ENCODE measurements around the gene PRSS37. TPM values are rescaled to one million over a fixed set of nuclear protein-coding genes. Genes with fewer than 3 reads are reported as not detected.
"Not testable (repeated sequence)": the region's sequence is repeated elsewhere in the genome, so short reads cannot be mapped to it uniquely, and the experiment has no call there.

Gene PRSS37
- polyA plus RNA-seq, 1 donor from 2014 or later: not detected

DNA sequence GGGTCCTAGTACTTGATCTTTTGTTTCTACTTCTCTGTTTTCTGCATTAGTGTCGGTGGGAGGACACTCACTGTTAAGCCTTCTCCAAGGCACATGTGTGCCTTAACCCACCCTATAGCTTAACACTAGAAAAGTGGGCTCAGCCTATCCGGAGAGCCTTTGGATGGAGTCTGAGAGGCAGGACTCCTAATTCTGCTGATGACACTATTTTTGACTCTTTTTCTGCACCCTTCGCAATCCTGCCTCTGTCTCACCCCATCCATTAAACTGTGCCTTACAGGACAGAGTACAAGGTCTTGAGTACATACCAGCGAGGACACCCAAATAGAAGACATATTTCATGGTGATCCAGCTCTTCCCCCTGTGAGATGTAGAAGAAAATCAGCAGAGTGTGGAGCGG, 577 bp downstream of the PRSS37 start:
- Mint-ChIP-seq H3K27ac (no peak overlapping the region), H3K27me3 (peaks cover 1% of the 10 kb centered on the region), H3K4me1 (no peaks in the 10 kb centered on the region), H3K36me3 (no peaks in the 10 kb centered on the region), H3K9me3 (no peaks in the 10 kb centered on the region), H3K4me3 (no peak overlapping the region)

DNA sequence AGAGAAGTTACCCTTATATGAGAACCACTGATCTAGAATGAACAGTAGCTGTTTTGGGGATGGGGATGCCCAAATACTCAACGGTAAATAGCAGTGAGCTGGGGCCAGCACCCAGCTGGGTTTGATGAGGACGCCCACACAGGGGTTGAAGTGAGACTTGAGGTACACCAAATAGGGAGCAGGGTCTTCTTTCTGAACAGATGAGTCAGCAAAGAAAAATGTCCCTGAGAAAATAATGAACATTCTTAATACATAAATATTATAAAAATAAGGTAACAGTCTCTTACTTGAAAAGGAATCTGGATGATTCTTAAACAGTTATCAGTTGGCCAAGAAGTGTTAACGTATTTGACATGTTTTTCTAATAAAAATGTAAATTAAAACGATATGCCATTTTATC, 2.0 kb downstream of the PRSS37 start:
- Mint-ChIP-seq H3K4me3 (no peak overlapping the region), H3K9me3 (no peaks in the 10 kb centered on the region), H3K4me1 (no peaks in the 10 kb centered on the region), H3K27ac (no peak overlapping the region), H3K27me3 (peaks cover 1% of the 10 kb centered on the region), H3K36me3 (no peaks in the 10 kb centered on the region)

DNA sequence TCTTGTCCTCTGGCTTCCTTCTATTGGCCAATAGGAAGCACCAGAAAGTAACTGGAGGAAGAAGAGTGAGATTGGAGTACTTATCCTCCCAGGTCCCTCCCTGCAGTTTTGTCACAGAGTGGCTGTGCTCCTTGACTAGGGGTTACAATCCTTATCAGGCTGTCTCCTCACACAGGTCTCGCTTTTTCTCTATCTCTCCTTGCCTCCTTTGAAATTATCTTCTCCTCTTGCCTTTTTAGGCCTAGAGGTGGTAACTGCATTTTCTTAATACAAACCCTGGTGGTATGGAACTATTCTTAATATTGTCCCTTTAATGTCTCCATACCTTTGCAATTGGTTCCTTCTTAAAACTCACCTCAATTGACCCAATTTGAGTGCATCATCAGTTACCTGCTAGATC, 2.7 kb downstream of the PRSS37 start:
- Mint-ChIP-seq H3K27me3 (peaks cover 1% of the 10 kb centered on the region), H3K4me1 (no peaks in the 10 kb centered on the region), H3K36me3 (no peaks in the 10 kb centered on the region), H3K9me3 (no peaks in the 10 kb centered on the region), H3K4me3 (no peak overlapping the region), H3K27ac (no peak overlapping the region)

DNA sequence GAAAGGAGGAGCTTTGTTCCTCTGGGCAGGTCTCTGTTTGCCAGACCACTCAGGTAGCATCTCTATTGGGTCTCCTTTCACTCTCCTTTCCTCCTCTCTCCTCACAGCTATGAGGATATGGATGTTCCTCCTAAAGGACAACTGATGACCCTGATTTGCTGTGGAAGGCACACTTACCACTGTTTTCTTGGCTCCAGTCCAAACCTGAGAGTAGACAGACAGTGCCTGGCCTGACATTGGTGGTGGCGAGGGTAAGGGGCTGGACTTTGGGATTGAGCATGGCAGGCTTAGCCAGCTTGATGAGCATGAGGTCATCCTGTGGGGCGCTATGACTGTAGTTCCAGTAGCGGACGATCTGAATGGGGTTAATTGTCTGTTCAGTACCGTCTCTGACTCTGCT, 3.6 kb downstream of the PRSS37 start:
- Mint-ChIP-seq H3K27ac (no peak overlapping the region), H3K4me1 (no peaks in the 10 kb centered on the region), H3K9me3 (no peaks in the 10 kb centered on the region), H3K27me3 (peaks cover 1% of the 10 kb centered on the region), H3K36me3 (no peaks in the 10 kb centered on the region), H3K4me3 (no peak overlapping the region)

DNA sequence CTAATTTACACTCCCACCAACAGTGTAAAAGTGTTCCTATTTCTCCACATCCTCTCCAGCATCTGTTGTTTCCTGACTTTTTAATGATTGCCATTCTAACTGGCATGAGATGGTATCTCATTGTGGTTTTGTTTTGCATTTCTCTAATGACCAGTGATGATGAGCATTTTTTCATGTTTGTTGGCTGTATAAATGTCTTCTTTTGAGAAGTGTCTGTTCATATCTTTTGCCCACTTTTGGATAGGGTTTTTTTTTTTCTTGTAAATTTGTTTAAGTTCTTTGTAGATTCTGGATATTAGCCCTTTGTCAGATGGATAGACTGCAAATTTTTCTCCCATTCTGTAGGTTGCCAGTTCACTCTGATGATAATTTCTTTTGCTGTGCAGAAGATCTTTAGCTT, 18.9 kb downstream of the PRSS37 start:
- H3K27ac Mint-ChIP-seq, H3K4me1 Mint-ChIP-seq, H3K27me3 Mint-ChIP-seq, H3K4me3 Mint-ChIP-seq: not testable (repeated sequence)
- peaks cover 10 to 35% (median 32%) of the 10 kb centered on the region in 3 donors for H3K9me3 Mint-ChIP-seq
- peaks cover 12% of the 10 kb centered on the region for H3K36me3 Mint-ChIP-seq

DNA sequence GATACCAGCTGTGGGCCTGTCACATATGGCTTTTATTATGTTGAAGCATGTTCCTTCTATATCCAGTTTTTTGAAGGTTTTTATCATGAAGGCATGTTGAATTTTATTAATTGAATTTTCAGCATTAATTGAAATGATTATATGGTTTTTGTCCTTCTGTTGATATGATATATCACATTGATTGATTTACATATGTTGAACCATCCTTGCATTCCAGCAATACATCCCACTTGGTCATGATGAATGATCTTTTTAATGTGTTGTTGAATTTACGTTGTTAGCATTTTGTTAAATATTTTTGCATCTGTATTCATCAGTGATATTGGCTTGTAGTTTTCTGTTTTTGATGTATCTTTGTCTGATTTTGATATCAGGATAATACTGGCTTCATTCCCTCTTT, 21.2 kb downstream of the PRSS37 start:
- Mint-ChIP-seq H3K27ac (no peak overlapping the region), H3K4me1 (no peaks in the 10 kb centered on the region), H3K27me3 (peaks cover 1% of the 10 kb centered on the region), H3K4me3 (no peak overlapping the region), H3K9me3 (peaks cover 10 to 35% (median 32%) of the 10 kb centered on the region in 3 donors), H3K36me3 (peaks cover 7% of the 10 kb centered on the region)

DNA sequence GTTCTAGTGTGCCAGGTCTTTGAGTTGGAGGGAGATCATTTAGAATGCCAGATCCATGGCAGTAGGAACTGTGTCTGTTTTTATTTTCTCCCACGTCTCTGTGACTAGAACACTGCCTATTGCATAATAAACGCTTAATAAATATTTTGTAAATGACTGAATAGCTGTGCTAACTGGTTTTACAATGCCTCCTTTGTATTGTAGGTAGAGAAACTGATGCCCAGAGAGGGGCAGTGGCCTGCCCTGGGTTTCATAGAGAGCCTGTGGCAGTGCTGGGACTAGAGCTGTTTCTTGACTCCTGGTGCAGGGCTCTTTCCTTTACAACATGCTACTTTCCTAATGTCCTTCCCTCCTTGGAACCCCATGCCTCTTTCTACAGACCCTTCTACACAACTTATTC, 48.8 kb downstream of the PRSS37 start:
- no peaks in the 10 kb centered on the region for H3K27me3 Mint-ChIP-seq
- peaks cover 0 to 2% (median 0%) of the 10 kb centered on the region in 3 donors for H3K4me1 Mint-ChIP-seq
- no peak overlapping the region for H3K27ac Mint-ChIP-seq
- H3K4me3 Mint-ChIP-seq: no peak overlapping the region
- H3K36me3 Mint-ChIP-seq: peaks cover 24% of the 10 kb centered on the region
- H3K9me3 Mint-ChIP-seq: no peaks in the 10 kb centered on the region

DNA sequence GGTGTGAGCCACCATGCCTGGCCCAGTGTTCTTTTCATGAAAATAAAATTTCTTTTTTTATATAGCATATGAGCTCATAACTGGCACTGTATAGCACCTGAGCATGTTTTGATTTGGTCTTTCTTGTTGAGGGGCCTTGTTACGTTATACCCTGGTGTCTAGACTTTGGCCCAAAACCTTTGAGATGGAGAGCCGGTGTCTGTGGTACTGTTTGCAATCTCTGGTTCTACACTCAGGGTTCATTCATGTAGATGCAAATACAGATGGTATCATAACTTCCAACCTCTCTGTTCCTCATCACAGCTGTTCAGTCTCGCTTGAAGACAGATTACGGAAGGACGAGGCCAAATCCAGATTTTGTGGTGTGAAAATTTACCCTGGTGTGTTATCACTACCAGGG, 51.4 kb downstream of the PRSS37 start, which contains the start of gene TAS2R5:
Gene TAS2R5, plus strand, starts transcription at position 301 of the 400 bp plus-strand sequence. CDS start 145 bp downstream, outside the sequence.
- Mint-ChIP-seq H3K36me3 (peaks cover 16% of the 10 kb centered on the region), H3K4me1 (peaks cover 0 to 3% (median 0%) of the 10 kb centered on the region in 3 donors), H3K27me3 (no peaks in the 10 kb centered on the region), H3K4me3 (no peak within 1 kb of the TSS), H3K9me3 (no peaks in the 10 kb centered on the region), H3K27ac (peak within 1 kb of the TSS in 1 of 3 donors; percentile 31)

DNA sequence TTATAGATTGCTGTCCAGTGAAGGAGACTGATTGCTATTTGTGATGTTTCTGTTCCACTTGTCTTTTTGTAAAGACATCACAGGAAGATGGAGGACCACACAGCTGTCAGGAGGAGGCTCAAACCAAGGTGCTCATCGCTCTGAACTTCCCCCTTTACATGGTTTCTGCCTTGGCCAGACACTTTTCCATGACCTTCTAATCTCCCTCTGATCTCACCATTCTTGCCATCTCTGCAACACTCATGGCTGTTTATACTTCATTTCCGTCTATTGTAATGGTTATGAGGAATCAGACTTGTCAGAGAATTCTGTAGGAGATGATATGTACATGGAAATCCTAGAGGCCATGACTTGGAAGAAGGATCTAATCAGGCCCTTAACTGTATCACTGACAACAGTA, 53.0 kb downstream of the PRSS37 start:
- Mint-ChIP-seq H3K27ac (peak overlapping the region in 1 of 3 donors; percentile 14), H3K4me1 (peaks cover 0 to 3% (median 0%) of the 10 kb centered on the region in 3 donors), H3K27me3 (no peaks in the 10 kb centered on the region), H3K9me3 (no peaks in the 10 kb centered on the region), H3K36me3 (peaks cover 14% of the 10 kb centered on the region), H3K4me3 (no peak overlapping the region)

Other genes starting within 250 kb of the PRSS37 start
- gene DENND11, start 139.3 kb downstream of the PRSS37 start, polyA plus RNA-seq: 8.9 TPM
- gene WEE2, start 133.1 kb downstream of the PRSS37 start, polyA plus RNA-seq: not detected
- gene SSBP1, start 103.1 kb downstream of the PRSS37 start, polyA plus RNA-seq: 245 TPM
- gene TAS2R3, start 77.4 kb downstream of the PRSS37 start, polyA plus RNA-seq: not detected
- not detected for gene TAS2R4, start 64.8 kb downstream of the PRSS37 start, polyA plus RNA-seq
- 0.33 TPM for gene TAS2R5, start 51.3 kb downstream of the PRSS37 start, polyA plus RNA-seq
- gene OR9A4, start 74.9 kb upstream of the PRSS37 start, polyA plus RNA-seq: not detected
- gene CLEC5A, start 105.5 kb upstream of the PRSS37 start, polyA plus RNA-seq: not detected
- gene TAS2R38, start 132.3 kb upstream of the PRSS37 start, polyA plus RNA-seq: not detected
- gene MGAM, start 154.4 kb upstream of the PRSS37 start, polyA plus RNA-seq: not detected

Data from IgD-negative memory B cell (primary cell).